Keratinocyte (primary cell): ENCODE measurements around the gene ANKRD33. TPM values are rescaled to one million over a fixed set of nuclear protein-coding genes. Genes with fewer than 3 reads are reported as not detected.

Experiments
- DNase-seq: peaks from one replicate; pipeline ENCODE4 v3.0.0-alpha.2; 2011; ENCODE audit warnings: low read depth, missing footprints, low spot score
- FAIRE-seq: peaks from 2 replicates; lab custom pipeline; 2011; peaks lifted over from hg19 to GRCh38; lab: Jason Lieb, UNC
- H2AFZ ChIP-seq: 2 replicates; pipeline ENCODE4 v1.6.0; 2012; ENCODE audit warnings: low read length, control low read depth, inconsistent platforms; ENCODE audit not compliant: control insufficient read depth
- H3K27ac ChIP-seq: 2 replicates; pipeline ENCODE4 v1.5.1; 2011; ENCODE audit warnings: low read length; ENCODE audit not compliant: control insufficient read depth, insufficient read depth
- H3K27me3 ChIP-seq: 3 replicates; pipeline ENCODE4 v1.6.0; 2011; ENCODE audit warnings: low read length; ENCODE audit not compliant: control insufficient read depth, insufficient read depth; ENCODE audit errors: extremely low read depth
- H3K36me3 ChIP-seq, 2 experiments: 2 replicates in 1 of 2; 3 replicates in 1 of 2; pipeline ENCODE4 v1.5.1; 2011; ENCODE audit warnings: low read length in 2 of 2, mild to moderate bottlenecking in 1 of 2; ENCODE audit not compliant: control insufficient read depth in 2 of 2, insufficient read depth in 2 of 2; ENCODE audit errors: extremely low read depth in 1 of 2
- H3K4me1 ChIP-seq: 3 replicates; pipeline ENCODE4 v1.5.1; 2011; ENCODE audit warnings: low read length; ENCODE audit not compliant: control insufficient read depth, insufficient read depth; ENCODE audit errors: extremely low read depth
- H3K4me2 ChIP-seq: 3 replicates; pipeline ENCODE4 v1.6.0; 2011; ENCODE audit warnings: low read depth, low read length; ENCODE audit not compliant: control insufficient read depth, insufficient read depth; ENCODE audit errors: extremely low read depth
- H3K4me3 ChIP-seq, 3 experiments: fragments of 200-600 bp in 1 of 3; sonication (generic) in 1 of 3; 2 replicates in 2 of 3; 3 replicates in 1 of 3; pipeline ENCODE4 v1.5.1; 2011 to 2016; ENCODE audit warnings: low read length in 3 of 3, mild to moderate bottlenecking in 3 of 3, control low read depth in 2 of 3, inconsistent platforms in 1 of 3, low read depth in 1 of 3, mixed read lengths in 1 of 3, mixed run types in 1 of 3, moderate library complexity in 1 of 3; ENCODE audit not compliant: control insufficient read depth in 2 of 3, insufficient read depth in 2 of 3; ENCODE audit errors: extremely low read depth in 1 of 3
- H3K79me2 ChIP-seq: 2 replicates; pipeline ENCODE4 v1.6.0; 2012; ENCODE audit warnings: low read length; ENCODE audit not compliant: control insufficient read depth, insufficient read depth
- H3K9ac ChIP-seq: 3 replicates; pipeline ENCODE4 v1.6.0; 2011; ENCODE audit warnings: low read length; ENCODE audit not compliant: control insufficient read depth, insufficient read depth; ENCODE audit errors: extremely low read depth
- H3K9me1 ChIP-seq: 3 replicates; pipeline ENCODE4 v1.6.0; 2011; ENCODE audit warnings: low read length; ENCODE audit not compliant: control insufficient read depth, insufficient read depth; ENCODE audit errors: extremely low read depth
- H3K9me3 ChIP-seq: 2 replicates; pipeline ENCODE4 v1.5.1; 2012; ENCODE audit warnings: low read depth, low read length; ENCODE audit not compliant: control insufficient read depth
- H4K20me1 ChIP-seq: 3 replicates; pipeline ENCODE4 v1.6.0; 2011; ENCODE audit warnings: low read length; ENCODE audit not compliant: control insufficient read depth, insufficient read depth; ENCODE audit errors: extremely low read depth
- CTCF ChIP-seq, 3 experiments: IDR thresholded peaks in 1 of 3; conservative IDR thresholded peaks in 1 of 3; optimal IDR thresholded peaks in 1 of 3; 2 replicates in 2 of 3; 3 replicates in 1 of 3; pipeline versions ENCODE3 to v1.5.1; 2011; ENCODE audit warnings: low read length in 3 of 3, mild to moderate bottlenecking in 3 of 3, moderate library complexity in 2 of 3, control low read depth in 1 of 3, inconsistent platforms in 1 of 3; ENCODE audit not compliant: insufficient read depth in 2 of 3; ENCODE audit errors: extremely low read depth in 1 of 3
- EZH2 ChIP-seq: IDR thresholded peaks from one replicate; pipeline ENCODE4 v1.6.1; 2012; ENCODE audit warnings: inconsistent platforms, mild to moderate bottlenecking, low read length, moderate library complexity
- dilution Hi-C: fragments of 300-500 bp; cut with MboI; formaldehyde crosslinking; loops from one replicate; pipeline ENCODE4 v1.7.0; 2020; ENCODE audit warnings: low sequenced_read_pairs; ENCODE audit not compliant: extremely low pct_ligation_motif_present
- polyA plus RNA-seq, 5 experiments: library from polyadenylated mRNA; depleted of rRNA in 3 of 5; stranded (reverse) in 3 of 5; stranded (forward) in 1 of 5; unstranded in 1 of 5; fragments of >200 nt; gene quantifications; 1 replicate in 1 of 5; 2 replicates in 3 of 5; 3 replicates in 1 of 5; pipeline versions ENCODE4 v1.2.1 to v1.2.3, GENCODE V29; 2011 to 2012; ENCODE audit warnings: missing spikeins in 2 of 5, low read depth in 1 of 5, low replicate concordance in 1 of 5

ANKRD33 gene
- polyA plus RNA-seq, 1 donor (not counting 4 experiments of a cell fraction or from before 2014, with no cell fraction given): not detected

GRCh38 chr12:51905471-51906429, 17.8 kb downstream of the ANKRD33 start:
- Histone ChIP-seq H2AFZ (no peak overlapping the region), H3K9ac (no peak overlapping the region), H4K20me1 (no peaks in the 10 kb centered on the region), H3K4me3 (no peak overlapping the region), H3K4me1 (peaks cover 8% of the 10 kb centered on the region), H3K36me3 (no peaks in the 10 kb centered on the region), H3K9me1 (no peaks in the 10 kb centered on the region), H3K9me3 (no peaks in the 10 kb centered on the region), H3K4me2 (no peak overlapping the region), H3K27me3 (peaks cover 31% of the 10 kb centered on the region), H3K27ac (no peak overlapping the region), H3K79me2 (no peaks in the 10 kb centered on the region)
- TF ChIP-seq CTCF (optimal IDR thresholded peaks at IDR 0.05 in 1 of 3, IDR thresholded peaks at IDR 0.05 in 1 of 3, conservative IDR thresholded peaks at IDR 0.05 in 1 of 3; ENCODE audit: extremely low read depth in 1 of 3, insufficient read depth in 2 of 3, low read length in 3 of 3) (no peak), EZH2 (no peak)
- DNase-seq (no peak), FAIRE-seq (no peak)
- dilution Hi-C loops: no loop called here

GRCh38 chr12:51906430-51907082, 18.7 kb downstream of the ANKRD33 start:
- TF ChIP-seq EZH2 (peak; percentile 59), CTCF (optimal IDR thresholded peaks at IDR 0.05 in 1 of 3, IDR thresholded peaks at IDR 0.05 in 1 of 3, conservative IDR thresholded peaks at IDR 0.05 in 1 of 3; ENCODE audit: extremely low read depth in 1 of 3, insufficient read depth in 2 of 3, low read length in 3 of 3) (no peak)
- Histone ChIP-seq H3K9me1 (no peaks in the 10 kb centered on the region), H3K4me1 (peaks cover 8% of the 10 kb centered on the region), H3K36me3 (no peaks in the 10 kb centered on the region), H3K4me3 (no peak overlapping the region), H3K27ac (no peak overlapping the region), H3K9ac (no peak overlapping the region), H3K79me2 (no peaks in the 10 kb centered on the region), H4K20me1 (no peaks in the 10 kb centered on the region), H3K9me3 (no peaks in the 10 kb centered on the region), H3K27me3 (peaks cover 31% of the 10 kb centered on the region), H3K4me2 (no peak overlapping the region), H2AFZ (no peak overlapping the region)
- DNase-seq: no peak
- FAIRE-seq: no peak
- dilution Hi-C loops: no loop called here
